ENCODE results near the gene TNFSF11.

Gene TNFSF11

DNA sequence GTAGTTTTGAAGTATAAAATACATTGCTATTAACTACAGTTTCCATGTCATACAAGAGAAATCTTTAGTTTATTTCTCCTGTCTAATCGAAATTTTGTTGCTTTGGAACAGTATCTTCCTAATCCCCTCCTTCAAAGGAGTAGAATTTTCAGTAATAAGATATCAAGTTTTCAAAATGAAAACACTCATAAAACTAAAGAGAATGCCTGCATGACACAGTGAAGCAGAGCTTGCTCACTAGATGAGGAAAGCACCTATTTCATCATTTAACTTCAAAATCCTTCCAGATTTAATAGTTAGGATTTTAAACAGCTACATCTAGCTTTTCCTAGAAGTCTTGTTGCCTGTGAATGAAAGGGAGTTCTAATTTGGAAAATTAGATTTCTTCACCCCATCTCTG is 80.8 kb downstream of the TNFSF11 start:
- DNase-seq, result no peak

DNA sequence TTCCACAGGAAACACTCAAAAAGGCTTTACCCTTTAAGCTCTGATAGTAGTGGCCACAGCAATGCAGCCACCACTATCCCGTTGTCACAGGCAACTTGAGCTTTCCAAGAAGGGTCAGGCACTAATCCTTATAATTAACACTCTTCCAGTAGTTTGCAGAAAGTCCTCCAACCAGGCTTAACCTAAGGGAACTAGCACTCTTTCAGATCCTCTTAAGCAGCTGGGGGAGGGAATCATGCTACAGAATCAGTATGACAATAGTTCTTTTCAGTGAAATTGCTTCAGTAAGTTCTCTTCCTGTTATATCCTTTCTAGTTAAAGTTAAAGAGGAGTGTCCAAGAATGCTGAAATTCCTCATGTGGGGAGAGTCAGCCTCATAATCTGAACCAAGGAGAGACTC is 82.2 kb downstream of the TNFSF11 start:
- DNase-seq, result no peak

DNA sequence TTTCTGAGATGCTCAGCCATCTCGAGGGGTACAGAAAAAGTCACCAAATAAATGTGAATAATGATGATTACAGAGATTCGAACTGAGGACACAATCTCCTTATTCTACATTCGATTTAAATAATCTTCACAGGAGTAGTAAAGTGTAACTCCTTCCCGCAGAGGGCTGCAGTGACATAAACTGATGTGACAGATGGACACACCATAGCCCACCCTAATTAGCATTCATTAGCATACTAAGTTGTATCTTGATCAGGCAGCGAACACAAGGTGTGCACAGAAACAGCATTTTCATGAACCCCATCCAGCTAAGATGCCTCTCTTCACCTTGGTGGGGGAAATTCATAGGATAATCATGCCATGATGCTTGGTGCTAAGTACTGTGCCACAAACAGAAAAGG is 83.0 kb downstream of the TNFSF11 start:
- no peak for DNase-seq
